GM19239 (cell line): ENCODE measurements around the gene PCED1A.
"Not testable (repeated sequence)": the region's sequence is repeated elsewhere in the genome, so short reads cannot be mapped to it uniquely, and the experiment has no call there.

Experiments used
- DNase-seq: peaks from one replicate; pipeline ENCODE4 v3.0.0; 2011; ENCODE audit warnings: low spot score; ENCODE audit not compliant: insufficient read length
- FAIRE-seq: peaks from 2 replicates; lab custom pipeline; 2011; peaks lifted over from hg19 to GRCh38; lab: Jason Lieb, UNC

Gene PCED1A

GRCh38 chr20:2807929-2808328 is 32.5 kb downstream of the PCED1A start:
- FAIRE-seq, DNase-seq: not testable (repeated sequence)

- FAIRE-seq (no peak), DNase-seq (no peak)
These were observed 33.4 kb downstream of the PCED1A start for GRCh38 chr20:2807019-2807418.

GRCh38 chr20:2806351-2806701 is 34.1 kb downstream of the PCED1A start:
- FAIRE-seq (no peak), DNase-seq (no peak)

- no peak for DNase-seq
- FAIRE-seq = no peak
These were observed 34.6 kb downstream of the PCED1A start for GRCh38 chr20:2805689-2806350.

GRCh38 chr20:2804852-2805688 is 35.4 kb downstream of the PCED1A start:
- DNase-seq (no peak), FAIRE-seq (no peak)

GRCh38 chr20:2804041-2804828 is 36.2 kb downstream of the PCED1A start:
- DNase-seq (no peak), FAIRE-seq (no peak)

- no peak for FAIRE-seq
- DNase-seq = no peak
These were observed 39.1 kb downstream of the PCED1A start for GRCh38 chr20:2801286-2801728.

- DNase-seq (peak; percentile 83), FAIRE-seq (peak; percentile 94)
These were observed 39.8 kb downstream of the PCED1A start, which contains the start of gene CPXM1 for GRCh38 chr20:2800521-2801285. TSS of gene CPXM1 (minus strand) at chr20:2800627. CDS start at chr20:2800572, 55 bp downstream.

GRCh38 chr20:2799688-2800520 is 40.6 kb downstream of the PCED1A start:
- DNase-seq = peak; percentile 48
- peak; percentile 81 for FAIRE-seq

- DNase-seq = no peak
These were observed 41.2 kb downstream of the PCED1A start for GRCh38 chr20:2799271-2799670.

GRCh38 chr20:2798814-2799213 is 41.6 kb downstream of the PCED1A start:
- no peak for FAIRE-seq
- DNase-seq = no peak

More at GRCh38 chr20:2799271-2799670, 41.2 kb downstream of the PCED1A start:
- no peak for FAIRE-seq

- no peak for DNase-seq
- FAIRE-seq = no peak
These were observed 42.2 kb downstream of the PCED1A start for GRCh38 chr20:2798095-2798805.

GRCh38 chr20:2797136-2797983 is 43.1 kb downstream of the PCED1A start:
- FAIRE-seq (no peak), DNase-seq (no peak)

GRCh38 chr20:2796011-2796660 is 44.3 kb downstream of the PCED1A start:
- no peak for FAIRE-seq
- no peak for DNase-seq

- no peak for FAIRE-seq
These were observed 45.0 kb downstream of the PCED1A start for GRCh38 chr20:2795451-2795850.

GRCh38 chr20:2794866-2795447 is 45.5 kb downstream of the PCED1A start:
- FAIRE-seq = no peak
- no peak for DNase-seq

More at GRCh38 chr20:2795451-2795850, 45.0 kb downstream of the PCED1A start:
- DNase-seq = no peak
